Mucosa of rectum (tissue), 2 donors: ENCODE results near the gene KCNMB2.

Experiments
- H3K27ac ChIP-seq, 2 donors: one replicate each; pipeline ENCODE4 v1.7.0; 2013; ENCODE audit warnings: inconsistent platforms in 2 of 2, low read depth in 2 of 2, low read length in 2 of 2
- H3K27me3 ChIP-seq, 2 donors: one replicate each; pipeline ENCODE4 v1.7.0; 2013; ENCODE audit warnings: low read length in 2 of 2; ENCODE audit not compliant: control insufficient read depth in 2 of 2, insufficient read depth in 2 of 2
- H3K36me3 ChIP-seq, 2 donors: one replicate each; pipeline ENCODE4 v1.7.0; 2013; ENCODE audit warnings: low read length in 2 of 2; ENCODE audit not compliant: control insufficient read depth in 2 of 2, insufficient read depth in 2 of 2
- H3K4me1 ChIP-seq, 2 donors: one replicate each; pipeline ENCODE4 v1.7.0; 2013; ENCODE audit warnings: low read length in 2 of 2, mild to moderate bottlenecking in 1 of 2; ENCODE audit not compliant: control insufficient read depth in 2 of 2, insufficient read depth in 2 of 2
- H3K4me3 ChIP-seq, 2 donors: one replicate each; pipeline ENCODE4 v1.7.0; 2013; ENCODE audit warnings: low read length in 2 of 2
- H3K9ac ChIP-seq, 2 donors: one replicate each; pipeline ENCODE4 v1.7.0; 2013; ENCODE audit warnings: low read length in 2 of 2, low read depth in 1 of 2, mild to moderate bottlenecking in 1 of 2
- H3K9me3 ChIP-seq, 2 donors: one replicate each; pipeline ENCODE4 v1.7.0; 2013; ENCODE audit warnings: low read length in 2 of 2; ENCODE audit not compliant: control insufficient read depth in 2 of 2
- donor health status: healthy.
- donor health status: Normal muscosa, but diverticular disease.

Gene KCNMB2

DNA sequence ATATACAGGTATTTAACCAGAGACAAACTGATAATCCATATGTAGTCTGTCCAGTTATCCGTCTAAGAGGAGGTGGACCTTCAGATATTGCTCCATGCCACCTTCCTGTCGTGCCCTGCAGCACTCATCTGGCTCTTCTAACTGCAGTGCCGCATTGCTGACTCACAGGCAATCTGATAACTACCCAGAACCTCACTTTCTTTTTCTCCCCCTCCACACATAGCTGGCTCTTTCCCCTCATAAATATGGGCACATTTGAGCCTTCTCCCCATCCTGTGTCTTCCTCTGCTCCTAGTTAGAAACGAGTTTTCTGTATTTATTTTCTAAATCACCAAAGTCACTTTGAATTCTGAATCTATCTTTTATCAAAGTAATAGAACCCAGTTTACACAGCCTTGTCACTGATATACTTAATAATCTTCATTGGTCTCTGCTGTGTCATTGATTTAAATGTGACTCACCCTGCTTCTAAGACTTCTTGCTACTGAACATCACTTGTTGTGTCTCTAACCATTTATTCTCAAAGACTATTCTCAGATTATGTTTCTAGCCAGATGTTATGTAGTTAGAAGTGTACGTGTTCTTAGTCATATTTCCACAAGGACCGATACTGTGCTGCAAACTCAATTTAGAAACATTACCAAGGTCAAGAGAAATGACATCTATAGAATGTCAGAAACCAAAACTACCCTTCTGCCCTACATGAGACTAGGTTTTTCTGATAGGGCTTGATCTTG is 17.4 kb upstream of the KCNMB2 start:
- no peaks in the 10 kb centered on the region for H3K4me1 ChIP-seq
- no peaks in the 10 kb centered on the region for H3K36me3 ChIP-seq
- H3K27ac ChIP-seq: no peak overlapping the region
- no peak overlapping the region for H3K4me3 ChIP-seq
- H3K27me3 ChIP-seq: peaks cover 0 to 2% of the 10 kb centered on the region in 2 donors
- H3K9me3 ChIP-seq: no peaks in the 10 kb centered on the region
- no peak overlapping the region for H3K9ac ChIP-seq

DNA sequence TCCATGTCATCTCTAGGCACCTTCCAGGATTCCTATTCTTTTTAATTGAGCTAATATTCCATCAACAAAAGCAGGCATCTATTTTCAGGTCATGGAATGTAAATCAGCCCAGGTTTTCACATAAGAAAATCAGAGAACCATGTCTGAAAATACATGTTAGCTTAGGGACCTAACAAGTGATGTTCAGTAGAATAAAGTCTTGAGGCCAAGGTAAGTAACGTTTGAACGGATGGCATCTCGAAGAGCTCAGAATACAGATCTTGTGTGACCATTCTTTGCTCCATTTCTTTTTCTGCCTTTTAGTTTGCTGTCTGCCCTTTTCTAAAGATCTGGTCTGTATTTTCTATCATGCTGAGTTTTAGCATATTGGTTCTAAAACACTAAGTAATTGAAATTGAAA is 16.5 kb upstream of the KCNMB2 start:
- H3K36me3 ChIP-seq: no peaks in the 10 kb centered on the region
- H3K9me3 ChIP-seq: no peaks in the 10 kb centered on the region
- no peak overlapping the region for H3K9ac ChIP-seq
- no peaks in the 10 kb centered on the region for H3K4me1 ChIP-seq
- peaks cover 0 to 2% of the 10 kb centered on the region in 2 donors for H3K27me3 ChIP-seq
- no peak overlapping the region for H3K4me3 ChIP-seq
- H3K27ac ChIP-seq: no peak overlapping the region

DNA sequence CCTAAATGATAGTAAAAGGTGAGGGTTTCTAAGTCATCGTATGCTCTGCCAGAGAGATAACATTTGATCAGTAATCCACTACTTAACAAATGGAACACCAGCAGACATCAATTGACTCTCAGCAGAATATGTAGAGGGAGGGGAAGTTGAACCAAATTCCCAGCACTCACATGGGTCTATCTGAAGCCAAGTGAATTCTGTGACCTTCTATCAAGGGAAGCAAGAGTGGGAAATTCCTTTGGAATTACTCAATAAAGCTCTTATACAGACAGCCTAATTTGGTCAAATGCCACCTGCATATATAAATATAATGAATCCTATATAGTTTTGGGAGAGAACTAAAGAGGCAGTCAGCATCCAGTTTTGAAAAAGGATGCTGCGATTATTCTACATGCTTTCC is 15.8 kb upstream of the KCNMB2 start:
- Histone ChIP-seq H3K9ac (no peak overlapping the region), H3K4me3 (no peak overlapping the region), H3K36me3 (no peaks in the 10 kb centered on the region), H3K27me3 (peaks cover 0 to 2% of the 10 kb centered on the region in 2 donors), H3K9me3 (no peaks in the 10 kb centered on the region), H3K27ac (no peak overlapping the region), H3K4me1 (no peaks in the 10 kb centered on the region)

DNA sequence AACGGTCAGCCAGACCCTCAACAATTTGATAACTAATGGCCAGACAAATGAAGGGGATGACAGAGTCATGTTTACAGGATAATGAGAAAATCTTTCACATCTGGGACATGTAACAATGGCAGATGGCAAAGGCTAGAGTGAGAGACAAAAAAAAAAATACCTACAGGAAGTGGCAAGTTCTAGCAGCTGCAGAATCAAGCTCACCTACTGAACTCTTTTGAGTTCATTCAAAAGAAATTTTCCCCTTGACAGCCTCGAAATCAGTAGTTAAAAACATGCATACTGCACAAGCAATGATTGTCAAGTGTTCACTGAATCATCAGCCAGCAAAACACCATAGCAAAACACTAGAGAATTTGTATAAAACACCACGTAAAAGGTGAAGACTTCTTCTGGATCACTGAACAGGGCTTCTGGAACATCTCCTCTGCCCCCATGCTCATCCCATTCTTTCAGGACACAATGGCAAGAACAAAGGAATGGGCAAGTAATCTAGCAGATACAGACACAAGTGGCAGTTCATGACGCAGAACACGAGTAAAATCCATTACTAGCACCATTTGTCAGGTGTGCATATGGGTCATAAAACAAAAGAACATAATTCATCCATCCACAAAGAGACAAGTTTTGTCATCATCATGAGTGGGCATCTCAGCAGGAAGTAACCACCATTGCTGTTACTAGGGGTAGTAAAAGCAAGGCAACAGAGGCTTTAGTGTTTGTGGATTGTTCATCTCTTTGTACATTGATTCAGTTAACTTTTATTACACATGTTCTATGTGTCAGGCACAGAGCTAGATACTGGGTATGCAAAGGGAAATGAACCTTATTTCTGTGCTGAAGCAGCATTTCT is 13.8 kb upstream of the KCNMB2 start:
- Histone ChIP-seq H3K36me3 (no peaks in the 10 kb centered on the region), H3K27me3 (peaks cover 0 to 2% of the 10 kb centered on the region in 2 donors), H3K4me3 (no peak overlapping the region), H3K27ac (no peak overlapping the region), H3K9ac (no peak overlapping the region), H3K4me1 (no peaks in the 10 kb centered on the region), H3K9me3 (no peaks in the 10 kb centered on the region)

DNA sequence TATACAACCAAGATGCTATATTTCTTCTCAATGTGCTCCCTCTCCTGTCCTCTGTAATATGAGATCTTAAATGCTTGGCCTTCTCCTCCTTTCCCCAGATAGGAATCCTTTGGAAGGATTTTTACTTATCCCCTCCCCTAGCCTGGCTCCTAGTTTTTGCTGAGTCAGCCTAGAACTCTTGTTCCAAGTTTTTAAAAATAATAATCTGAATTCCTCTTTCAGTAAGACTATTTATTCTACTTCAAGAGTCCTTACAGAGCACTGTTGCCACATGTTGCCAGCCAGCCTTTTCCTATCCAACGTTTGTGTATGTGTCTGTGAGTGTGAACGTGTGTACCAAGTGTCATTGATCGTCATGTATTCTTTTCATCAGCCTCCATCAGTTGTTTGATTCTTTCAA is 11.0 kb upstream of the KCNMB2 start:
- H3K9ac ChIP-seq: no peak overlapping the region
- no peaks in the 10 kb centered on the region for H3K36me3 ChIP-seq
- H3K4me3 ChIP-seq: no peak overlapping the region
- H3K9me3 ChIP-seq: no peaks in the 10 kb centered on the region
- H3K4me1 ChIP-seq: no peaks in the 10 kb centered on the region
- H3K27me3 ChIP-seq: no peaks in the 10 kb centered on the region
- no peak overlapping the region for H3K27ac ChIP-seq

DNA sequence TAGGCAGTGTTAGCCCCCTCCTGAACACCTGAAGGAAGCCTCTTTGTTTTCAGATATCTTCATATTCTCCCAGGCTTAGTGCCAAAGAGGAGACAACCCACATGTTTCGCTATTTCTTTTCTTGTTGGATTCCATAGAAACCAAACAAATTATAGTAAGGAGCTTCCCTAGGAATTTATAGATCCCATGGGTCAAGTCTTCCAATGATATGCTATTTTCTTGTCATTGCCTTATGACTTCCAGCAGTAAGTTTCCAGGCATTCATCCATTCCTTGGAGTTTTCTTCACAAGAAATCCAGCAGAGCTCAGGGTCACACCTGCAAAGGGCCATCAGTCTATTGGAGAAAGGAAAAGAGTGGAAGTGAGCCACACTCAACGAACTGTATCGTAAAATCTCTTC is 9.9 kb upstream of the KCNMB2 start:
- no peak overlapping the region for H3K27ac ChIP-seq
- no peaks in the 10 kb centered on the region for H3K9me3 ChIP-seq
- no peak overlapping the region for H3K9ac ChIP-seq
- no peaks in the 10 kb centered on the region for H3K36me3 ChIP-seq
- no peaks in the 10 kb centered on the region for H3K4me1 ChIP-seq
- no peak overlapping the region for H3K4me3 ChIP-seq
- no peaks in the 10 kb centered on the region for H3K27me3 ChIP-seq

DNA sequence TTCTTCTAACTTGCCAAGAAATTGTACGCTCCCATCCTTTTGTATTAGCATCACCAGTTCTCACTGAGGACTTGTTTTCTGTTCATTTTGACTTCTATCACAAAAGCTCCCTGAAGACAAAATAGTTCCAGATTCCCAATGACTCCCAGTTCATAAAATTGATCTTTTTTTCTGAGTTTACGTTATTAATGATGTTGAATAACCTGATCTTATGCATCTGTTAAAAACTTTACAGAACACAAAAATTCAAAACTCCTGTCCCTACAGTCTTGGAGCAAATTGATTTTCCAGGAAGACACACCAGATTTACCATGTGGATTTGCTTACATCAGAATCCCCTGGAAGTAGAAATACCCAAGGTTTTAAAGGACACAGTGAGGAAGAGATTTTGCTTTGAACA is 8.3 kb upstream of the KCNMB2 start:
- H3K9me3 ChIP-seq: no peaks in the 10 kb centered on the region
- no peaks in the 10 kb centered on the region for H3K36me3 ChIP-seq
- H3K9ac ChIP-seq: no peak overlapping the region
- no peaks in the 10 kb centered on the region for H3K4me1 ChIP-seq
- no peak overlapping the region for H3K27ac ChIP-seq
- H3K4me3 ChIP-seq: no peak overlapping the region
- no peaks in the 10 kb centered on the region for H3K27me3 ChIP-seq

DNA sequence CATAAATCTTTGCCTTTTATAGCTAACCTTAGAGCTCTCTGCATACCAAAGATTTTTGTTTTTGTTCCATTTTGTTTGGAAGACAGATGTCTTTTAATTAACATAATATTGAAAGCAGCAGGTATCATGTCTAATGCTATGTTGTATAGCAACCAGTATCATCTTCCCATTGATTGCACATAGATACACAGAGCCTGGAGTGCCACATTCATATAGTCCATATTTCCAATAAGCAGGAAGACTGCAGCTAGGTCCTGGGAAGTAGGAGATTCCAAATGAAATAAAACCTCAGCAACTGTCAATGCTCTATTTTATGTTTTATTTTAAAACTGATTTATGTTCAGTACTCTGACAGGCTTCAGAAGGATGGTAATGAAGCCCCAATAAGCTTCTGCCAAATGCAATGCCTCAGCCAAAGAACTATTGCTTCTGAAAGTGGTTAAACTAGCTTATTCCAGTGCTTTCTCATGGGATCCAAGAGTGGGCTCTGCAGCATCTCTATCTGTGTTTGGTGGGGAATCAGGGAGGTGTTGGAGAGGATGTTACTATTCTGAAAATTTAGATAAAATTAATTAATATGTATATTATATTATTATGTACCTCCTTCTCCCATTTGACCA is 6.5 kb upstream of the KCNMB2 start:
- no peaks in the 10 kb centered on the region for H3K9me3 ChIP-seq
- no peak overlapping the region for H3K9ac ChIP-seq
- H3K27ac ChIP-seq: no peak overlapping the region
- H3K36me3 ChIP-seq: no peaks in the 10 kb centered on the region
- H3K4me3 ChIP-seq: no peak overlapping the region
- H3K27me3 ChIP-seq: no peaks in the 10 kb centered on the region
- H3K4me1 ChIP-seq: no peaks in the 10 kb centered on the region

DNA sequence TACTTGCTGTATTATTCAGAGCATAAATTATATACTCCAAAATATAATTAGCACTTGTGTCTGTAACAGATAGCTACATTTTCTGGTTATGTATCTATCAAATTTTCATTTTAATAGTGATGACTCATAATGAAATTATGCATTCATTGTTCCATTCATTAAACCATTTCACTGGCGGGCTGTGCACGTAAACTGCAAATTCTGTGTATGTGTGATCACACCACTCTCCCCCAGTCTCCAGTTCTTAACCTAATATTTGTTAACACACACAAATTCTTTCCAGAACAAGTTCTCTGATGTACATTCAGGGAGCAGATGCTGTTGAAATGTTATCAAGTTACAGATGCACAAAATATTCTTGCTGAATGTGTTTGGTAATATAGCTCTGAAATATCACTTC is 3.8 kb upstream of the KCNMB2 start:
- Histone ChIP-seq H3K9me3 (no peaks in the 10 kb centered on the region), H3K36me3 (no peaks in the 10 kb centered on the region), H3K4me1 (peaks cover 7 to 8% of the 10 kb centered on the region in 2 donors), H3K27ac (no peak overlapping the region), H3K27me3 (no peaks in the 10 kb centered on the region), H3K4me3 (no peak overlapping the region), H3K9ac (no peak overlapping the region)

DNA sequence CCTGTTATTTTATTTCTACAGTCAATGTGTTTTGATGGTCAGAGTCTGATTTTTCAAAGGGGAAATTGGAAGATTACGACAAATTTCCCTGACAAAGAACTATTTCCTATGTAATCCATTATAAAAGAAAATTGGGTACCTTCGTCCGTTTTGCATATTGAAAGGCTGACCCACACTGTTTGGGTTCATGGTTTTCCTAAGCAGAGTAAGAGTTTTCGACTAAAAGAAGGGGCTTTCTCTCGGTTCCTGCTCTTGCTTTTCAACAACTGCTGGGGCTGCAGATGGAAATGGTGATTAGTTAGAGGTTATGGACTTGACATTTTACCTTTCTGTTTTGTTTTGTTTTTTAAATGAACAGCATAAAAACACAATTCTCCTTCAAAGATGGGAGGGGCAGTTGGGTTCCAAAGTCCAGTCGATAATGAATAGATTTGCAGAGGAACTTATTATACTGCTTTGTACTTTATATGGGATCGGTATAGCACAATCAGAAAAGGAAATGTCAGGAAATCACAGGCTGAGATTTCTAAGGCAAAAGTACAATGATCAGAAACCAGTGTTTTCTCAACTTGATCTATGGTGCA is 978 bp downstream of the KCNMB2 start:
- no peak overlapping the region for H3K27ac ChIP-seq
- H3K9me3 ChIP-seq: no peaks in the 10 kb centered on the region
- H3K27me3 ChIP-seq: no peaks in the 10 kb centered on the region
- H3K9ac ChIP-seq: peak overlapping the region in 1 of 2 donors; percentile 26
- H3K4me3 ChIP-seq: peak overlapping the region; percentile 47 to 76
- H3K36me3 ChIP-seq: no peaks in the 10 kb centered on the region
- peaks cover 7 to 12% of the 10 kb centered on the region in 2 donors for H3K4me1 ChIP-seq
